ENCODE data around the gene CD7.

The CD7 gene

GRCh38 chr17:82297714-82298537, 19.5 kb downstream of the CD7 start:
- DNase-seq = peak; percentile 91 to 94

GRCh38 chr17:82297280-82297713, 20.1 kb downstream of the CD7 start:
- peak; percentile 92 to 94 for DNase-seq

- no peak for DNase-seq
Observed at GRCh38 chr17:82296511-82297279, 20.7 kb downstream of the CD7 start.

GRCh38 chr17:82295472-82295814, 22.0 kb downstream of the CD7 start:
- DNase-seq = no peak

- DNase-seq = no peak
Observed at GRCh38 chr17:82294064-82294773, 23.2 kb downstream of the CD7 start.

GRCh38 chr17:82292251-82293154, 24.9 kb downstream of the CD7 start:
- peak; percentile 91 to 93 for DNase-seq

GRCh38 chr17:82291582-82292250, 25.7 kb downstream of the CD7 start:
- no peak for DNase-seq

GRCh38 chr17:82287868-82288801, 29.3 kb downstream of the CD7 start:
- no peak for DNase-seq

GRCh38 chr17:82287013-82287867, 30.2 kb downstream of the CD7 start:
- no peak for DNase-seq

GRCh38 chr17:82285141-82285540, 32.3 kb downstream of the CD7 start:
- no peak for DNase-seq

GRCh38 chr17:82283208-82283749, 34.1 kb downstream of the CD7 start:
- DNase-seq = peak; percentile 73 to 81

GRCh38 chr17:82282239-82283207, 34.9 kb downstream of the CD7 start:
- DNase-seq = no peak

- DNase-seq = peak; percentile 70 to 77
Observed at GRCh38 chr17:82281502-82282238, 35.7 kb downstream of the CD7 start.

- no peak for DNase-seq
Observed at GRCh38 chr17:82281076-82281475, 36.3 kb downstream of the CD7 start.

- DNase-seq = no peak
Observed at GRCh38 chr17:82280537-82280936, 36.9 kb downstream of the CD7 start.

GRCh38 chr17:82278786-82279391, 38.5 kb downstream of the CD7 start:
- DNase-seq = no peak

- no peak for DNase-seq
Observed at GRCh38 chr17:82278308-82278707, 39.1 kb downstream of the CD7 start.
